ENCODE data around the gene MC3R. TPM values are rescaled to one million over a fixed set of nuclear protein-coding genes. Genes with fewer than 3 reads are reported as not detected.

MC3R gene
- total RNA-seq, 4 donors from 2014 or later: not detected

- H3K4me3 ChIP-seq: no peak overlapping the region
- no peak overlapping the region for H3K27ac ChIP-seq
- intact Hi-C loops (cut with DNase I; ENCODE audit: low total_unique reads): no loop called here
- no peaks in the 10 kb centered on the region for H3K4me1 ChIP-seq
- no peak for TF ChIP-seq CTCF (IDR thresholded peaks at IDR 0.05)
- no peak for TF ChIP-seq POLR2A (IDR thresholded peaks at IDR 0.05)
- H3K9me3 ChIP-seq: no peaks in the 10 kb centered on the region
- DNase-seq: no peak
- H3K36me3 ChIP-seq: no peaks in the 10 kb centered on the region
- no peaks in the 10 kb centered on the region for H3K27me3 ChIP-seq
Measured at GRCh38 chr20:56207656-56208055, 40.9 kb upstream of the MC3R start.

GRCh38 chr20:56208121-56208520, 40.4 kb upstream of the MC3R start:
- Histone ChIP-seq H3K27ac (no peak overlapping the region), H3K4me3 (no peak overlapping the region), H3K4me1 (no peaks in the 10 kb centered on the region), H3K9me3 (no peaks in the 10 kb centered on the region), H3K36me3 (no peaks in the 10 kb centered on the region), H3K27me3 (no peaks in the 10 kb centered on the region)
- intact Hi-C loops (cut with DNase I; ENCODE audit: low total_unique reads): no loop called here
- TF ChIP-seq POLR2A (IDR thresholded peaks at IDR 0.05) (no peak), CTCF (IDR thresholded peaks at IDR 0.05) (no peak)
- DNase-seq: no peak

- Histone ChIP-seq H3K4me3 (no peak overlapping the region), H3K27ac (no peak overlapping the region), H3K36me3 (no peaks in the 10 kb centered on the region), H3K4me1 (no peaks in the 10 kb centered on the region), H3K27me3 (no peaks in the 10 kb centered on the region), H3K9me3 (no peaks in the 10 kb centered on the region)
- DNase-seq: no peak
- no peak for TF ChIP-seq CTCF (IDR thresholded peaks at IDR 0.05)
- no peak for TF ChIP-seq POLR2A (IDR thresholded peaks at IDR 0.05)
- intact Hi-C loops (cut with DNase I; ENCODE audit: low total_unique reads): no loop called here
Measured at GRCh38 chr20:56211051-56211450, 37.5 kb upstream of the MC3R start.

- DNase-seq: no peak
- intact Hi-C loops (cut with DNase I; ENCODE audit: low total_unique reads): no loop called here
- no peak overlapping the region for H3K4me3 ChIP-seq
Measured at GRCh38 chr20:56212091-56212490, 36.4 kb upstream of the MC3R start.

GRCh38 chr20:56213321-56213720, 35.2 kb upstream of the MC3R start:
- no peak for TF ChIP-seq CTCF (IDR thresholded peaks at IDR 0.05)
- no peak for TF ChIP-seq POLR2A (IDR thresholded peaks at IDR 0.05)
- Histone ChIP-seq H3K4me1 (no peaks in the 10 kb centered on the region), H3K27ac (no peak overlapping the region), H3K4me3 (no peak overlapping the region), H3K36me3 (no peaks in the 10 kb centered on the region), H3K9me3 (no peaks in the 10 kb centered on the region), H3K27me3 (no peaks in the 10 kb centered on the region)
- no peak for DNase-seq
- intact Hi-C loops (cut with DNase I; ENCODE audit: low total_unique reads): no loop called here

More at GRCh38 chr20:56212091-56212490, 36.4 kb upstream of the MC3R start:
- no peak overlapping the region for H3K27ac ChIP-seq
- no peaks in the 10 kb centered on the region for H3K4me1 ChIP-seq
- no peaks in the 10 kb centered on the region for H3K36me3 ChIP-seq
- H3K9me3 ChIP-seq: no peaks in the 10 kb centered on the region
- no peaks in the 10 kb centered on the region for H3K27me3 ChIP-seq
- TF ChIP-seq POLR2A (IDR thresholded peaks at IDR 0.05) (no peak), CTCF (IDR thresholded peaks at IDR 0.05) (no peak)
